GM12891 (cell line): Measurements from ENCODE around the gene DAAM1.

Experiments used
- DNase-seq: peaks from one replicate; pipeline ENCODE4 v3.0.0; 2011; ENCODE audit warnings: low spot score; ENCODE audit not compliant: insufficient read length
- FAIRE-seq: peaks from 2 replicates; lab custom pipeline; 2011; peaks lifted over from hg19 to GRCh38; lab: Jason Lieb, UNC
- PAX5 ChIP-seq: IDR thresholded peaks from 2 replicates; pipeline ENCODE4 v1.6.1; 2011; ENCODE audit warnings: low read length, moderate library complexity, mild to moderate bottlenecking; ENCODE audit not compliant: insufficient read depth, severe bottlenecking
- POLR2A ChIP-seq: IDR thresholded peaks from 2 replicates; pipeline ENCODE4 v1.6.1; 2011; ENCODE audit warnings: low read depth, low read length, control low read depth
- POLR2AphosphoS5 ChIP-seq: IDR thresholded peaks from 2 replicates; pipeline ENCODE4 v1.6.1; 2011; ENCODE audit warnings: low read depth, low read length, control low read depth
- POU2F2 ChIP-seq: IDR thresholded peaks from 2 replicates; pipeline ENCODE4 v1.6.1; 2011; ENCODE audit warnings: low read depth, mild to moderate bottlenecking, control low read depth, low read length, moderate library complexity
- SPI1 ChIP-seq: IDR thresholded peaks from 2 replicates; pipeline ENCODE4 v1.6.1; 2011; ENCODE audit warnings: low read depth, low read length, control low read depth
- TAF1 ChIP-seq: IDR thresholded peaks from 2 replicates; pipeline ENCODE4 v1.6.1; 2011; ENCODE audit warnings: low read depth, low read length, control low read depth

DAAM1 gene

DNA sequence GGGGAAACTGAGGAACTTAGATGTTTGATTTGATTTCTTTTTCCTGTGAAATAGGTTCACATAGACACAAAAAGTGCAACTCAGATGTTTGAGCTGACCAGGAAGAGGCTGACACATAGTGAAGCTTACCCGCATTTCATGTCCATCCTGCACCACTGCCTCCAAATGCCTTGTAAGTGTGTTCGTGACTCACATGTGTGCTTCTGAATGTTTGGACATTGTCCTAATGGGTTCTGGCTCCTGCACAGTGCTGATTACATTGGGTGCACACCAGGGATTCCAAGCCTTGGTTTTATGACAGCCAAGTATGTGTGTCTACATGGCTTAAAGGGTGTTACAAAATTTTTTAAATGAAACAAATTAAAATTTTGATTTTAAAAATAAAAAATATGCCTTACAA is 137.4 kb downstream of the DAAM1 start:
- no peak for FAIRE-seq
- no peak for TF ChIP-seq PAX5
- no peak for TF ChIP-seq SPI1
- no peak for TF ChIP-seq POLR2AphosphoS5
- TF ChIP-seq TAF1, result no peak
- TF ChIP-seq POU2F2, result no peak
- TF ChIP-seq POLR2A, result no peak
- DNase-seq, result no peak

DNA sequence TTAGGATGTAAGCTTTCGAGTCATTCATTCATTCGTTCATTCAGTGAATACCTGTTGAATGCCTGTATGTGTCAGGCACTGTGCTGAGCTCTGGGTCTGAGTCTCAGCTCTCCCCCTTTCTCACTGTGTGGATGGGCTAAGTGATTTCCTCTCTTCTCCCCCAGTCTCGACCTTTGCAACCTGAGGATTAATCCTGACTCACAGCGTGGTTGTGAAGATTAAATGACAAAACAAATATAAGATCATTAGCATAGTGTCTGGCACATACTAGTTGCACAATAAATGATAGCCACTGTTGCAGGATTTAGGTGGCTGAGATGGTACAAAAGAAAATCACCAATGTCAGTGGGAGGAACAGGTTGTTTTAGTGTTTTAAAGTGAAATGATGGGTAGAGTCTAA is 140.0 kb downstream of the DAAM1 start:
- DNase-seq, result no peak
- no peak for TF ChIP-seq TAF1

DNA sequence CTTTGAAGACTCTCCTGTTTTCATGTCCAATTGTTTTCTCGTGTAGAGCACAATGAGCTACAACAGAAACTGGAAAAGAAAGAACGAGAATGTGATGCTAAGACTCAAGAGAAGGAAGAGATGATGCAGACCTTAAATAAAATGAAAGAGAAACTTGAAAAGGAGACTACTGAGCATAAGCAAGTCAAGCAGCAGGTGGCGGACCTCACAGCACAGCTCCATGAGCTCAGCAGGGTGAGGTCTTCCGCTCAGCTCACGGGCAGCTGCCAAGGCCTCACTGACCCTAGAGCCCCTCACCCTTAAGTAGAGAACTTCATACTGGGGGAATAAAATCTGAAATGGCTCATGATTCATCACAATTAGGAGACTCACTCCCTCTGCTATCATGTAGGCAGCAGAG is 142.0 kb downstream of the DAAM1 start:
- DNase-seq (peak; percentile 32), FAIRE-seq (peak; percentile 82)
- TF ChIP-seq POLR2AphosphoS5 (no peak), POLR2A (peak; percentile 51; the same call in 1 of the 2 replicates)

More for the DNA sequence above, 140.0 kb downstream of the DAAM1 start:
- FAIRE-seq, result no peak

- TF ChIP-seq SPI1 (no peak), PAX5 (no peak), TAF1 (no peak), POU2F2 (no peak), POLR2AphosphoS5 (no peak), POLR2A (no peak)
- FAIRE-seq (peak; percentile 52), DNase-seq (no peak)
These were observed 142.8 kb downstream of the DAAM1 start for GRCh38 chr14:59331217-59331616.

- FAIRE-seq (no peak), DNase-seq (no peak)
- TF ChIP-seq SPI1, result no peak
- no peak for TF ChIP-seq POLR2AphosphoS5
- no peak for TF ChIP-seq PAX5
- TF ChIP-seq POU2F2, result no peak
- TF ChIP-seq POLR2A, result no peak
- TF ChIP-seq TAF1, result no peak
These were observed 144.3 kb downstream of the DAAM1 start for GRCh38 chr14:59332727-59333126.

GRCh38 chr14:59333235-59333634 is 144.8 kb downstream of the DAAM1 start:
- DNase-seq, result no peak
- no peak for TF ChIP-seq POLR2A
- TF ChIP-seq POU2F2, result no peak
- TF ChIP-seq PAX5, result no peak
- TF ChIP-seq POLR2AphosphoS5, result no peak
- no peak for FAIRE-seq

DNA sequence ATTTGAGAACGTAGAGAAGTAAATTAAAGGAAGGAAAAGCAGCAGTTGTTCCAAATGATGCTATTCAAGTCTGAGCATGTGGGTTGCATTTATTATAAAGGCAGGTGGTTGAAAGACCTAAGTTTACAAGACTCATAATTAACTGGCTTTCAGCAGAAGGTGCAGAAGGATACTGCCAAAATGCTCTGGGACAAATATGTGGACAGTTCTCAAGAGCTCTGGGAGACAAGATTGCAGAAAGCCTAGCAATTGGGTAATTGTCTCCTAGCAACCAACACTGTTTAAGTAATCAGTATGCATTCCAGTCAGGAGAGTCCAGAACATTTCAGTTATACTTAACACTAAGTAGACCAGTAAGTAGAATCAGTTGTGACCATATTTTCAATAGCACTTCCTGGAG is 145.2 kb downstream of the DAAM1 start:
- no peak for TF ChIP-seq TAF1
- TF ChIP-seq POLR2AphosphoS5, result no peak
- TF ChIP-seq POLR2A, result no peak
- TF ChIP-seq PAX5, result no peak
- TF ChIP-seq POU2F2, result no peak
- TF ChIP-seq SPI1, result no peak
- no peak for FAIRE-seq
- no peak for DNase-seq

GRCh38 chr14:59334253-59334652 is 145.8 kb downstream of the DAAM1 start:
- TF ChIP-seq SPI1 (no peak), POLR2A (no peak), PAX5 (no peak), POLR2AphosphoS5 (no peak), TAF1 (no peak), POU2F2 (no peak)
- FAIRE-seq, result no peak
- no peak for DNase-seq

- no peak for TF ChIP-seq POLR2A
- no peak for TF ChIP-seq SPI1
- no peak for TF ChIP-seq POLR2AphosphoS5
- no peak for TF ChIP-seq POU2F2
- DNase-seq (no peak), FAIRE-seq (no peak)
These were observed 147.6 kb downstream of the DAAM1 start for GRCh38 chr14:59336098-59336497.

- no peak for FAIRE-seq
- no peak for TF ChIP-seq POLR2AphosphoS5
- no peak for TF ChIP-seq PAX5
- TF ChIP-seq TAF1, result no peak
- TF ChIP-seq POLR2A, result no peak
- TF ChIP-seq POU2F2, result no peak
- no peak for TF ChIP-seq SPI1
- no peak for DNase-seq
These were observed 148.2 kb downstream of the DAAM1 start for GRCh38 chr14:59336706-59337105.

DNA sequence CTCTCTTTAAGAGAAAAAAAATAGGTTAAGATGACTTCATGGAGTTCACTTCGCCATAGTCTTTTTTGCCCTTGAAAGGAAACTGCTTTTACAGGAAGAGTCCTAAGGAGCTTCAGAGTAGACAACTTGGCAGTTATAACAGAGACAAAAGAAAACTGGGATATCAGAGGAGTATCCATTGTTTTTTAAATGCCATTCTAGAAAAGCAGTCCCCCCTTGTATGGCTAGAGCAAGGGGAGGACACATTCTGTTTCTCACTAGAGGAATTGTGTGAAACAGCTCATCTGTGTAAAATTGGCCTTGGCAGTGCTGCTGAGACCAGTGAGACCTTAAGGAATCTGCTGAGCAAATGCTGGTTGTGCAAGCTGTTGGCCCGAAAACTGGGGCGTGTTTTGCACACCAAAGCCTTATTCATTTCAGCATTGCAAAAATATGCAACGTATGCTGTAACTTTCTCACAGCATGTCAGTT is 148.7 kb downstream of the DAAM1 start:
- no peak for FAIRE-seq
- no peak for DNase-seq

More for the DNA sequence above, 148.7 kb downstream of the DAAM1 start:
- TF ChIP-seq PAX5 (no peak), POU2F2 (no peak), POLR2A (no peak), SPI1 (no peak), TAF1 (no peak), POLR2AphosphoS5 (no peak)
